HG02938 (cell line): Measurements from ENCODE around the gene C8B.

Experiments used
- ATAC-seq: cut with Tn5 transposase; IDR thresholded peaks from one replicate; pipeline ENCODE4 v1.9.1; 2021; ENCODE audit warnings: mild to moderate bottlenecking, moderate library complexity; ENCODE audit not compliant: unreplicated experiment

Gene C8B

DNA sequence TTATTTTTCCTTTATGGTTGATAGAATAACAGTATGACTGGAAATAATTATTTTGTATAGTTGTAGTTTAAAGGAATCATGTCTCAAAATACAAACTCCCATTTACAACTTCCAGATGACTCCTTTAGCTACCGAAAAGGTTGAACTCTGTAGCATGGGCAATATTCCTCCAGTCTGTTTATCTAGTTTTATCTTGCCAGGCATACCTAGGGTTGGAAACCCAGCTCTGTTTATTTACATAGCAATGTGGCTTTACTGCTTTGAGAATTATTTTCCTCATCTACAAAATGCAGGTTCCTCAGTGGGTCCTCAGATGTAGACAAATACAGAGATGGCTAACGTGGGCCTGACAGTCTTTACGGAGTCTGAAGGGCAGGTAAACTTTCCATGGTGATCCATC lies 60.1 kb downstream of the C8B start:
- ATAC-seq: no peak

DNA sequence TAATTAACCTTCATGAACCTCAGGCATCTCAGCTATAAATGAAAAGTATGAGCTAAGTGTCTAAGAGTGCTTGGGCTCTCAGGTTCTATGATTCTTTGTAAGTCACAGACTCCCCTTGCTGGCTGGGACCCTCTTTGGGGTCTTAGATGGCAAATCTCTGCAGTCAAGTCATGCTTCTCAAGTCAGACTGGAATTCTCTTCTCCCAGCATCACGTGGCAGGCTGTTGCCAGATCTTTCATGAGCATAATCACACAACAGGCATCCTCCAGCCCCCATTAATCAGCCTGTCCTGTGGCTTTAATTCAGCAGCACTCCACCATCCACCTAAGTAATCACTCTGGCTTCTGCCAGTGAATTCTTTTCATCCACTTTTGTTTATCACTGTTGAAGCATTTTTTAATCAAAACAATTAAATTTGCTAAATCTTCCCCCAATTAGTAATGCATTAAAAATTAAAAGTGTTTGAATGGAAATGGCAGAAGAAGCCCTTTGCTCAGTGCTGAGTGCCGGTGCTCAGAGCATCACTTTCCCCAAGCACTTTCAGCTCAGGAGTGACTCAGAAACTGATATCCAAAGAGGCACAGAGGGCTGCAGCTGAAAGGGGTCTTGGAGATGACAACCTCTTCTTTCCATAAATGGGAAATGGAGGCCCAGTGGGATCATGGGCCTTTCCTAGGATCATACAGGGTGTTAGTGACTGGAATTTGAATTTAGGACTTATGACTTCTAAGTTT lies 61.0 kb downstream of the C8B start:
- no peak for ATAC-seq

DNA sequence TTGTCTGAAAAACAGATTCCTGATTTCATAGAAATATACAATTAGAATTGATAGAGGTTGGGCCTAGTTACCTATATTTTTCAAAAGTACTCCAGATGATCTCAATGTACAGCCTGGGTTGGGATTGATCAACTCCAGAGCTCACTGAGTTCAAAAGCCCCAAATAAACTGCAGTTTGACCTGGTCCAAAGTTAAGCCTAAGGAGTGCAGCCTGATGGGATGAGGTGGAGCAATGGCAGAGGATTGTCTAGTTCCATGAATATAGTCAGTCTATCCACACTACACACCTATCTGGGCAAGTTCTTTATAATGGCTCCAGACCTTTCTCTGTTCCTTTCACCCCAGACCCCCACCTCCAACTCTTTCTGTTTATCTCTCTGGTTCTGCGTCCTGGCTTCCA lies 62.0 kb downstream of the C8B start:
- no peak for ATAC-seq

DNA sequence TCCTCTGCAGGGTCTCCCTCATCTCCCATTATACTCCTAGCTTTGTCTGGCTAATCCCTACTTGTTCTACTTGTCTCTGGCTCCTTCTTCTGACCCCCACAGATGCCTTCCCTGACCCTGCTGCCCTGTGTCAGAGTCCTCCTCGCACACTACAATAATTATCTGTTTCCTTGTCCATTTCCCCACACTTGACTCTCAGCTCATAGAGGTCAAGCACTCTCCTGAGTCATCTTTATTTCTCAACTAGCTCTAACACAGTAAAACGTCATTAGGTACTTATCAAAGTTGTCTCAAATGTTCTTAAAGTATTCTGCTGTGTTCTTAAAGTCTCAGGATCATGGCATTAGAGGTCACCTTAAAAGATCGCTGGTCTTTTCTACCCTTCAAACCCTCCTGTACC lies 64.1 kb downstream of the C8B start:
- ATAC-seq: no peak

DNA sequence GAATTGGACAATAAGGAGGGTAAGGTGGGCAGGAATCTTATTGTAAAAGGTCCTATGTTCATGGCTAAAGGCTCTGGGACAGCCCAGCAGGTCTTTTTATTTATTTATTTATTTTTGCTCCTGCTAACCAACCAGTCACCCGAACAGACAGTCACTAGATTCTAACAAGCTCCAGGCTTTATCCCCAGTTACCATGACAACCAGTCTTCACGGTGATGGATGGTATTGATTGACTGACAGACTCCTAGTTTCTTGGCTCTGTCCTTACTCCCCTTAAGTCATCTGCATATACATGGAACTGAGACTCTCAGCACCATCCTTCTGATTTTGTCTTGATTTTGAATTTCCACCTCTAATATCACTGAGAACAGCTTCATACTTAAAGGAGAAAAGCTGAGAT lies 66.9 kb downstream of the C8B start:
- ATAC-seq: no peak

DNA sequence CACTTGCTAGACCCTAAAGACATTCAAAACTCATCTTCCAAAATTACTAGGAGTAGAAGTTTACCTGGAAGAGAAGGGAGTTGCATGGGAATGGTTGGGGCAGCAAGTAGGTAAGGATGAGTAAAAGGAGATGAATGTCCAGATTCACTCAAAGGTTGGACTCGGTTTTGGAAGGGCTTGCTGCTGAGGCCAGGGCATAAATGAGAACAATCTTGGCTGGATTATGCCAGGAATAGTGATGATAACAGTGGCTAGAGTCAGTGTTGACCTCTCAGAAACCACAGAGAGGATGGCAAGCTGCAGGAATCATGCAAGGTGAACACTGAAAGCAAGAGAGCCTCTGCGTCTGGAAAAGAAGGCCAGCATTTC lies 67.8 kb downstream of the C8B start:
- no peak for ATAC-seq

DNA sequence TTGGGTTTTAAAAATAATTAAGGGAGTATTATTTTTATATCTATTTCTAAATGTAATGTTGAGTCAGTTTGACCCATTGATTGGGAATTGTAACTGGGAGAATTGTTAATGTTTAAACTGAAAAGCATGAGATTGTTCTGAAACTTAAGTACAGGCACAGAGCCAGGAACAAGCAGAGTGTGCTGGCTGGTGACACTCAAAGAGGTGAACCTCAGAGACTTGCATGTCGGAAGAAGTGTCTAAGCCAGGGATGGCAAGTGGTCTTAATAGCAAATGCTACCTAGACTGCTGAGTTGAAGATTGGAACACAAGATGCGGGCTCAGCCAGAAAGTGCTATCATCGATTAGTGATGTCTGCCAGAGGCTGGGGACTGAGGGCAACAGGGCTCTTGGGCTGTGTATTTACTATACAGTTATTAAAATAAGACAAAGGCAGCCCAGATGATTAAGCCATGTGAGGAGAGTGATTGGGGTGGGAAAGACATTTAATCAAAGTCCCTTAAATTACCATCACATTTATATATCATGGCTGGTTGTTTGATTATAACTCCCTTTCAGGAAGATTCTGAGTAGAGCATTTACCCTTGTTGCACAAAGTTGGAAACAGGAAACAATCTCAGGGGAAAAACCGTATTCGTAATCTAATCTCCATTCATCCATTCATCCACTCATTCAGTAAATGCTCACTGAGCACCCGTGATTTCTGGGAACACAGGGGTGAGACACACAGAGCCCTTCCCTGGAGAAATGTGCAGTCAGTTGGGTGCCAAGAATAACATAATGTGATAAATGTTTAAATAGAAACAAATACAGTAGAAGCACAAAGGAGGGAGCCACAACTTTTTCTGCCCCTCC lies 68.4 kb downstream of the C8B start:
- no peak for ATAC-seq

DNA sequence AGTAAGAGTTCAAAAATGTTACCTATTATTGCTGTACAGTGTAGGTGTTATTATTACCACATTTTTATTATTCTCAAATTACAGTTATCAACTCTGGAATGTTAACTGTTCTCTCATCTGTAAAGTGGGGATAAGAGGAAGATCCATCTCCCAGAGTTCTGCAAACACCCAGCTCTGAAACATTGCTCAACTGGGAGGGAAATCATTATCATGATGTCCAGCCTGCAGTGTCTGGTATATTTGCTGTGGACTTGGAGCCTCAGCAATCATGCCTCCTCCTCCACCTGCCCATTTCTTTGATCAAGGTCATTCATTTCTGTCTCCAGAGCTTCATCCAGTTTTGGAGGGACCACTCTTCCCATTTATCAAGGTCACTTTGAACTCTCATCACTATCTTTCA lies 71.8 kb downstream of the C8B start:
- ATAC-seq: no peak

DNA sequence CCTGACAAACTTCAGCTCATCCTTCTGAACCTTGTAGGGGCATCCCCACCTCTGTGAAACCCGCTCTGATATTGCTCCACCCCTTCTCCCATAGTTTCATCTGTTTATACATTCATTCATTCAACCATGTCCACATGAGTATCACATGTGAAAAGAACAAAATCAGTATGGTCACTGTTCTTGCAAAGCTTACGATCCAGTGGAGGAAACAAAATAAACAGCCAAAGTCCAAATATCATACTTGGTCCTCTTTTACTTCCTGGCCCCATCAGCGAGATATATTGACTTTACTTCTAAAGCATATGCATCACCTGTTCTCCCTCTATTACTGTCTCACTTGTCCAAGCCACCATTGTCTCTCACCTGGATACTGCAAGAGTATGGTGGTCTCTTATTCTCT lies 75.6 kb downstream of the C8B start:
- ATAC-seq: no peak

DNA sequence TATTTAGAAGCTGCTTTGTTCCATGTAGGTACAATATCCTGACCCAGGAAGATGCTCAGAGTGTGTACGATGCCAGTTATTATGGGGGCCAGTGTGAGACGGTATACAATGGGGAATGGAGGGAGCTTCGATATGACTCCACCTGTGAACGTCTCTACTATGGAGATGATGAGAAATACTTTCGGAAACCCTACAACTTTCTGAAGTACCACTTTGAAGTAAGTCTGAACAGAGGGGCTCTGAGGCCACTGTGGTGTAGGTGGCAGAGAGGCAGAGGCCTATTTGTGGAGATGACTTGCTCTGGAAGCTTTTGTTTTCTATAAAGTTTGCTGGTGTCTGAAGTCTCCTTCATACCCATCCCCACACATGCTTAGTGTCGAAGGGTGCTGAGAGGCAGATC lies 84.4 kb downstream of the C8B start:
- no peak for ATAC-seq

DNA sequence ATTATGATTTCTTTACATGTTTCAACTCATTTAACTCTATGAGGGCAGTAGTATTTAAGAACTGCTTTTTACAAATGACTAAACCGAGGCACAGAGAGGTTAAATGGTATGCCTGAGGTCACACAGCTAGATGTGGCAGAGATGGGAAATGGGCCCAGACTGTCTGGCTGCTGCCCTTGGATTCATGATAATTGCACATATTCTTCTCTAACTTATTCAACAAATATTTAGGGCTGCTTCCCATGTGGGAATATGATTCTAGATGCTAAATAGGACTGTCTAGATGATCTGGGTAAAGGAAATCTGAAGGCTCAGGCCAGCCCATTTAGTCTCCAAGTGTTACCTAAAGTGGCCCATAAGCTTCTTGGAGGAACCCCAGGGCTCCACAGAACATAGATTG lies 85.0 kb downstream of the C8B start:
- no peak for ATAC-seq
